Endothelial cell of umbilical vein (primary cell): Measurements from ENCODE around the gene BID.
"Not testable (repeated sequence)": the region's sequence is repeated elsewhere in the genome, so short reads cannot be mapped to it uniquely, and the experiment has no call there.

Source experiments
- EZH2 ChIP-seq: IDR thresholded peaks from 2 replicates; pipeline ENCODE4 v1.6.1; 2012; ENCODE audit warnings: borderline replicate concordance, low read depth, mild to moderate bottlenecking, moderate library complexity, low read length, inconsistent platforms; ENCODE audit not compliant: severe bottlenecking
- FOS ChIP-seq: IDR thresholded peaks from 2 replicates; pipeline ENCODE4 v1.6.1; 2011; ENCODE audit warnings: mild to moderate bottlenecking, low read length, moderate library complexity, borderline replicate concordance; ENCODE audit not compliant: insufficient read depth
- GATA2 ChIP-seq: IDR thresholded peaks from 2 replicates; pipeline ENCODE4 v1.7.0; 2011; ENCODE audit warnings: low read depth, mild to moderate bottlenecking, moderate library complexity, mixed read lengths, low read length; ENCODE audit not compliant: insufficient read length, insufficient read depth
- JUN ChIP-seq: IDR thresholded peaks from 2 replicates; pipeline ENCODE4 v1.6.1; 2011; ENCODE audit warnings: borderline replicate concordance, low read depth; ENCODE audit not compliant: insufficient read length, insufficient read depth
- MYC ChIP-seq: IDR thresholded peaks from one replicate; pipeline ENCODE4 v1.6.1; 2011; ENCODE audit warnings: mild to moderate bottlenecking, low read depth, low read length
- POLR2A ChIP-seq: IDR thresholded peaks from 2 replicates; pipeline ENCODE4 v1.6.1; 2012; ENCODE audit warnings: low read depth, mild to moderate bottlenecking, control low read depth, low read length
- POLR2AphosphoS5 ChIP-seq: IDR thresholded peaks from 2 replicates; pipeline ENCODE4 v1.6.1; 2012; ENCODE audit warnings: low read depth, mild to moderate bottlenecking, control low read depth, low read length, moderate library complexity; ENCODE audit not compliant: insufficient read depth
- TF ChIP-seq, protein P1 (sequence below), 2 donors: IDR thresholded peaks; 1 replicate in 1 of 2; 2 replicates in 1 of 2; pipeline ENCODE4 v1.5.1; 2011; ENCODE audit warnings: low read length in 2 of 2, mild to moderate bottlenecking in 2 of 2, moderate library complexity in 2 of 2, control low read depth in 1 of 2, inconsistent platforms in 1 of 2, low read depth in 1 of 2; ENCODE audit not compliant: insufficient read depth in 1 of 2; ENCODE audit errors: extremely low read depth in 1 of 2
- TF ChIP-seq, protein P2 (sequence below): IDR thresholded peaks from 2 replicates; pipeline ENCODE4 v1.6.1; 2011; ENCODE audit not compliant: insufficient read depth, insufficient read length

DNA sequence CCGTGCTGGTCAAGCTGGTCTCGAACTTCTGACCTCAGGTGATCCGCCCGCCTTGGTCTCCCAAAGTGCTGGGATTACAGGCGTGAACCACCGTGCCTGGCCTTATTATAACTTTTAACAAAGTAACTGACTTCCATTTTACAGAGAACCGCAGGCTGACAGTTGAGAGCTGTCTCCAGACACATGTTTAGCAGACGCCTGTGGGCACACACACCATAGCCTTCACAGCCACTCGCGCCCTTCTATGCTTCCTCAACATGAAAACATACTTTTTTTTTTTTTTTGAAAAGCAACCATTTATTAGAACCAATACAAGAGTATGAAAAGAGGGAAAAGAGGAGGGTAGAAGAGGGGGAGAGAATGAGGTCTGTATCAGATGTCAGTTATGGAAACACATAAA lies 10.8 kb downstream of the BID start:
- TF ChIP-seq, protein P1, sequence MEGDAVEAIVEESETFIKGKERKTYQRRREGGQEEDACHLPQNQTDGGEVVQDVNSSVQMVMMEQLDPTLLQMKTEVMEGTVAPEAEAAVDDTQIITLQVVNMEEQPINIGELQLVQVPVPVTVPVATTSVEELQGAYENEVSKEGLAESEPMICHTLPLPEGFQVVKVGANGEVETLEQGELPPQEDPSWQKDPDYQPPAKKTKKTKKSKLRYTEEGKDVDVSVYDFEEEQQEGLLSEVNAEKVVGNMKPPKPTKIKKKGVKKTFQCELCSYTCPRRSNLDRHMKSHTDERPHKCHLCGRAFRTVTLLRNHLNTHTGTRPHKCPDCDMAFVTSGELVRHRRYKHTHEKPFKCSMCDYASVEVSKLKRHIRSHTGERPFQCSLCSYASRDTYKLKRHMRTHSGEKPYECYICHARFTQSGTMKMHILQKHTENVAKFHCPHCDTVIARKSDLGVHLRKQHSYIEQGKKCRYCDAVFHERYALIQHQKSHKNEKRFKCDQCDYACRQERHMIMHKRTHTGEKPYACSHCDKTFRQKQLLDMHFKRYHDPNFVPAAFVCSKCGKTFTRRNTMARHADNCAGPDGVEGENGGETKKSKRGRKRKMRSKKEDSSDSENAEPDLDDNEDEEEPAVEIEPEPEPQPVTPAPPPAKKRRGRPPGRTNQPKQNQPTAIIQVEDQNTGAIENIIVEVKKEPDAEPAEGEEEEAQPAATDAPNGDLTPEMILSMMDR (IDR thresholded peaks at IDR 0.05; ENCODE audit: extremely low read depth in 1 of 2, insufficient read depth in 1 of 2, low read depth in 1 of 2, low read length in 2 of 2), result not testable (repeated sequence)
- not testable (repeated sequence) for TF ChIP-seq POLR2A, JUN, POLR2AphosphoS5, EZH2, FOS, GATA2, MYC
- TF ChIP-seq, protein P2, sequence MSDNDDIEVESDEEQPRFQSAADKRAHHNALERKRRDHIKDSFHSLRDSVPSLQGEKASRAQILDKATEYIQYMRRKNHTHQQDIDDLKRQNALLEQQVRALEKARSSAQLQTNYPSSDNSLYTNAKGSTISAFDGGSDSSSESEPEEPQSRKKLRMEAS, result not testable (repeated sequence)
